Jurkat, Clone E6-1 (cell line): ENCODE data around the gene SMCO1. TPM values are rescaled to one million over a fixed set of nuclear protein-coding genes. Genes with fewer than 3 reads are reported as not detected.
"Not testable (repeated sequence)": the region's sequence is repeated elsewhere in the genome, so short reads cannot be mapped to it uniquely, and the experiment has no call there.

ENCODE experiments used
- DNase-seq: peaks from one replicate; pipeline ENCODE4 v3.0.0-alpha.2; 2011; ENCODE audit warnings: low read depth, low spot score
- H3K4me3 ChIP-seq: 2 replicates; pipeline ENCODE4 v1.5.1; 2011; ENCODE audit warnings: mild to moderate bottlenecking, low read length, control low read depth, moderate library complexity
- polyA plus RNA-seq: library from polyadenylated mRNA; unstranded; fragments of >200 nt; gene quantifications from one replicate; pipeline ENCODE4 v1.2.1, GENCODE V29; 2012; ENCODE audit warnings: missing spikeins; ENCODE audit not compliant: insufficient read length, insufficient read depth

Gene SMCO1
- polyA plus RNA-seq = not detected

- no peak for DNase-seq
- H3K4me3 ChIP-seq = no peak within 1 kb of the TSS
Measured at GRCh38 chr3:196514913-196515621, at the start of gene SMCO1. TSS of gene SMCO1 (minus strand) at chr3:196515346. CDS start at chr3:196515209, 137 bp downstream.

- DNase-seq = no peak
Measured at GRCh38 chr3:196563721-196564225, 48.6 kb upstream of the SMCO1 start.

GRCh38 chr3:196559826-196560225, 44.7 kb upstream of the SMCO1 start:
- no peak for DNase-seq

More at GRCh38 chr3:196563721-196564225, 48.6 kb upstream of the SMCO1 start:
- H3K4me3 ChIP-seq = no peak overlapping the region

GRCh38 chr3:196558476-196558875, 43.3 kb upstream of the SMCO1 start:
- no peak overlapping the region for H3K4me3 ChIP-seq
- no peak for DNase-seq

More at GRCh38 chr3:196559826-196560225, 44.7 kb upstream of the SMCO1 start:
- no peak overlapping the region for H3K4me3 ChIP-seq

GRCh38 chr3:196557236-196557635, 42.1 kb upstream of the SMCO1 start:
- DNase-seq = no peak
- no peak overlapping the region for H3K4me3 ChIP-seq

GRCh38 chr3:196555295-196555694, 40.1 kb upstream of the SMCO1 start:
- H3K4me3 ChIP-seq = no peak overlapping the region
- DNase-seq = no peak

- no peak for DNase-seq
- H3K4me3 ChIP-seq = no peak overlapping the region
Measured at GRCh38 chr3:196554205-196554604, 39.1 kb upstream of the SMCO1 start.

GRCh38 chr3:196553551-196553950, 38.4 kb upstream of the SMCO1 start:
- H3K4me3 ChIP-seq = no peak overlapping the region
- no peak for DNase-seq

- H3K4me3 ChIP-seq = no peak overlapping the region
- no peak for DNase-seq
Measured at GRCh38 chr3:196552253-196552652, 37.1 kb upstream of the SMCO1 start.

GRCh38 chr3:196550172-196550571, 35.0 kb upstream of the SMCO1 start:
- H3K4me3 ChIP-seq, DNase-seq: not testable (repeated sequence)

GRCh38 chr3:196549312-196549711, 34.2 kb upstream of the SMCO1 start:
- not testable (repeated sequence) for H3K4me3 ChIP-seq, DNase-seq

GRCh38 chr3:196547067-196547466, 31.9 kb upstream of the SMCO1 start:
- no peak overlapping the region for H3K4me3 ChIP-seq
- no peak for DNase-seq

- no peak for DNase-seq
Measured at GRCh38 chr3:196546537-196546936, 31.4 kb upstream of the SMCO1 start.

GRCh38 chr3:196544491-196544992, 29.4 kb upstream of the SMCO1 start:
- no peak for DNase-seq
- no peak overlapping the region for H3K4me3 ChIP-seq

More at GRCh38 chr3:196546537-196546936, 31.4 kb upstream of the SMCO1 start:
- H3K4me3 ChIP-seq = no peak overlapping the region

GRCh38 chr3:196541684-196542445, 26.7 kb upstream of the SMCO1 start:
- DNase-seq = no peak
- no peak overlapping the region for H3K4me3 ChIP-seq

GRCh38 chr3:196537319-196537984, 22.3 kb upstream of the SMCO1 start:
- no peak overlapping the region for H3K4me3 ChIP-seq
- DNase-seq = no peak

- no peak for DNase-seq
- H3K4me3 ChIP-seq = no peak overlapping the region
Measured at GRCh38 chr3:196533260-196533681, 18.1 kb upstream of the SMCO1 start.

GRCh38 chr3:196531418-196531817, 16.3 kb upstream of the SMCO1 start:
- no peak overlapping the region for H3K4me3 ChIP-seq
- DNase-seq = no peak

GRCh38 chr3:196528639-196529233, 13.6 kb upstream of the SMCO1 start:
- peak overlapping the region; percentile 56 for H3K4me3 ChIP-seq
- DNase-seq = peak; percentile 28
